Brain microvascular endothelial cell (primary cell): ENCODE results near the gene COMMD10.

Experiments used
- DNase-seq: peaks from one replicate; pipeline ENCODE4 v3.0.0-alpha.2; 2020
- H3K27ac ChIP-seq: fragments of 250-450 bp; sonication (Bioruptor Pico); 2 replicates; pipeline ENCODE4 v1.5.1; 2020; ENCODE audit warnings: mild to moderate bottlenecking, moderate library complexity
- H3K27me3 ChIP-seq: fragments of 250-450 bp; sonication (Bioruptor Pico); replicated peaks from 2 replicates; pipeline ENCODE4 v1.5.1; 2020; ENCODE audit warnings: mild to moderate bottlenecking
- H3K36me3 ChIP-seq: fragments of 250-450 bp; sonication (Bioruptor Pico); replicated peaks from 2 replicates; pipeline ENCODE4 v1.5.1; 2020; ENCODE audit warnings: mild to moderate bottlenecking
- H3K4me3 ChIP-seq: 2 replicates; pipeline ENCODE4 v1.5.1; 2011; ENCODE audit warnings: low read depth, mild to moderate bottlenecking, control low read depth, low read length, moderate library complexity
- CTCF ChIP-seq: IDR thresholded peaks from 2 replicates; pipeline ENCODE4 v1.5.1; 2011; ENCODE audit warnings: low read depth, mild to moderate bottlenecking, moderate library complexity, low read length, control low read depth, inconsistent platforms; ENCODE audit errors: missing control alignments
- in situ Hi-C: cut with HindIII; loops from 2 replicates; pipeline ENCODE4 v1.10.0; 2017; ENCODE audit warnings: low sequenced_read_pairs, low pct_ligation_motif_present

The COMMD10 gene

GRCh38 chr5:116063950-116064349 is 20.9 kb upstream of the COMMD10 start:
- no peaks in the 10 kb centered on the region for H3K36me3 ChIP-seq
- no peak overlapping the region for H3K27ac ChIP-seq
- no peak for TF ChIP-seq CTCF
- H3K4me3 ChIP-seq: no peak overlapping the region
- no peak for DNase-seq
- in situ Hi-C loops: loop anchor here (25.0 kb wide), 1 partner anchor 177 kb away; no protein-coding TSS in a partner anchor
- H3K27me3 ChIP-seq: no peaks in the 10 kb centered on the region

GRCh38 chr5:116068028-116068632 is 16.7 kb upstream of the COMMD10 start:
- TF ChIP-seq CTCF: peak; percentile 52
- H3K36me3 ChIP-seq: no peaks in the 10 kb centered on the region
- H3K4me3 ChIP-seq: no peak overlapping the region
- no peaks in the 10 kb centered on the region for H3K27me3 ChIP-seq
- in situ Hi-C loops: loop anchor here (25.0 kb wide), 1 partner anchor 181 kb away; no protein-coding TSS in a partner anchor
- peak; percentile 53 for DNase-seq
- H3K27ac ChIP-seq: no peak overlapping the region

- no peak overlapping the region for H3K4me3 ChIP-seq
- no peak overlapping the region for H3K27ac ChIP-seq
- TF ChIP-seq CTCF: no peak
- in situ Hi-C loops: loop anchor here (25.0 kb wide), 1 partner anchor 184 kb away; no protein-coding TSS in a partner anchor
- H3K27me3 ChIP-seq: no peaks in the 10 kb centered on the region
- DNase-seq: no peak
- no peaks in the 10 kb centered on the region for H3K36me3 ChIP-seq
Observed at GRCh38 chr5:116071211-116071610, 13.6 kb upstream of the COMMD10 start.

- H3K4me3 ChIP-seq: no peak overlapping the region
- H3K27ac ChIP-seq: no peak overlapping the region
- no peaks in the 10 kb centered on the region for H3K36me3 ChIP-seq
- TF ChIP-seq CTCF: no peak
- no peak for DNase-seq
- in situ Hi-C loops: no loop called here
- no peaks in the 10 kb centered on the region for H3K27me3 ChIP-seq
Observed at GRCh38 chr5:116075191-116075831, 9.5 kb upstream of the COMMD10 start.

- DNase-seq: no peak
- Histone ChIP-seq H3K36me3 (no peaks in the 10 kb centered on the region), H3K27ac (no peak overlapping the region), H3K27me3 (no peaks in the 10 kb centered on the region), H3K4me3 (no peak overlapping the region)
- in situ Hi-C loops: no loop called here
- TF ChIP-seq CTCF: no peak
Observed at GRCh38 chr5:116076496-116076895, 8.3 kb upstream of the COMMD10 start.

- in situ Hi-C loops: no loop called here
- no peaks in the 10 kb centered on the region for H3K36me3 ChIP-seq
- no peaks in the 10 kb centered on the region for H3K27me3 ChIP-seq
- H3K27ac ChIP-seq: no peak overlapping the region
- no peak for TF ChIP-seq CTCF
- no peak for DNase-seq
- H3K4me3 ChIP-seq: no peak overlapping the region
Observed at GRCh38 chr5:116078199-116078598, 6.6 kb upstream of the COMMD10 start.
